GM18511 (cell line): Measurements from ENCODE around the gene CTSA.
"Not testable (repeated sequence)": the region's sequence is repeated elsewhere in the genome, so short reads cannot be mapped to it uniquely, and the experiment has no call there.

Source experiments
- ATAC-seq: cut with Tn5 transposase; IDR thresholded peaks from one replicate; pipeline ENCODE4 v1.9.1; 2021; ENCODE audit warnings: mild to moderate bottlenecking, moderate library complexity; ENCODE audit not compliant: unreplicated experiment

CTSA gene

GRCh38 chr20:45911486-45912343 is 20.6 kb downstream of the CTSA start, which contains the start of gene PLTP:
PLTP (minus strand) TSS chr20:45912155; CDS start chr20:45911452, 703 bp downstream.
- no peak for ATAC-seq

GRCh38 chr20:45912344-45912682 is 21.2 kb downstream of the CTSA start:
- ATAC-seq: no peak

- ATAC-seq: no peak
Measured at GRCh38 chr20:45913116-45913515, 22.0 kb downstream of the CTSA start.

GRCh38 chr20:45917790-45918141 is 26.6 kb downstream of the CTSA start:
- no peak for ATAC-seq

GRCh38 chr20:45918182-45918737 is 27.1 kb downstream of the CTSA start:
- ATAC-seq: no peak

- ATAC-seq: no peak
Measured at GRCh38 chr20:45918779-45919537, 27.8 kb downstream of the CTSA start.

GRCh38 chr20:45919542-45920399 is 28.6 kb downstream of the CTSA start:
- ATAC-seq: no peak

GRCh38 chr20:45920462-45921336 is 29.6 kb downstream of the CTSA start:
- ATAC-seq: no peak

- ATAC-seq: no peak
Measured at GRCh38 chr20:45921337-45922189, 30.4 kb downstream of the CTSA start.

- no peak for ATAC-seq
Measured at GRCh38 chr20:45924391-45925261, 33.5 kb downstream of the CTSA start.

GRCh38 chr20:45925821-45926506 is 34.8 kb downstream of the CTSA start:
- no peak for ATAC-seq

- no peak for ATAC-seq
Measured at GRCh38 chr20:45926731-45927070, 35.6 kb downstream of the CTSA start.

GRCh38 chr20:45927071-45927878 is 36.1 kb downstream of the CTSA start:
- ATAC-seq: no peak

- not testable (repeated sequence) for ATAC-seq
Measured at GRCh38 chr20:45931680-45932079, 40.5 kb downstream of the CTSA start.

GRCh38 chr20:45933266-45934045 is 42.3 kb downstream of the CTSA start:
- ATAC-seq: no peak

- ATAC-seq: peak; percentile 29
Measured at GRCh38 chr20:45934046-45934585, 43.0 kb downstream of the CTSA start.
